Endothelial cell of umbilical vein (primary cell): ENCODE data around the gene GEMIN7. TPM values are rescaled to one million over a fixed set of nuclear protein-coding genes. Genes with fewer than 3 reads are reported as not detected.

Experiments
- BruUV-seq: library from RNA; stranded (reverse); fragments of 400-500 nt; replicated peaks from 2 replicates; lab custom pipeline; 2021; lab: Mats Ljungman, UMichigan
- CTCF ChIA-PET: fragments of 300-600, 350-600 bp; sonication (Branson Sonifier 250); formaldehyde crosslinking; loops from one replicate; lab custom pipeline; 2021; ENCODE audit warnings: antibody characterized with exemption, inconsistent platforms; lab: Charles Lee
- POLR2A ChIA-PET: fragments of 300-600, 350-600 bp; sonication (Branson Sonifier 250); formaldehyde crosslinking; loops from one replicate; lab custom pipeline; 2021; ENCODE audit warnings: antibody characterized with exemption, inconsistent platforms; lab: Charles Lee
- DNase-seq: peaks from one replicate; pipeline ENCODE4 v3.0.0-alpha.2; 2011; ENCODE audit warnings: low read depth, low spot score
- FAIRE-seq: peaks from 2 replicates; lab custom pipeline; 2011; peaks lifted over from hg19 to GRCh38; lab: Jason Lieb, UNC
- H2AFZ ChIP-seq: 2 replicates; pipeline ENCODE4 v1.6.0; 2012; ENCODE audit warnings: low read depth, low read length, control low read depth, inconsistent platforms
- H3K27ac ChIP-seq: 2 replicates; pipeline ENCODE4 v1.5.1; 2011; ENCODE audit warnings: low read depth, mild to moderate bottlenecking, control low read depth, low read length, moderate library complexity; ENCODE audit not compliant: insufficient read depth
- H3K27me3 ChIP-seq, 2 experiments: 2 replicates each; pipeline versions ENCODE4 v1.6.0 to v1.6.1; 2011; ENCODE audit warnings: low read length in 2 of 2, mixed read lengths in 1 of 2; ENCODE audit not compliant: control insufficient read depth in 2 of 2, insufficient read depth in 2 of 2
- H3K36me3 ChIP-seq, 2 experiments: 2 replicates in 1 of 2; 3 replicates in 1 of 2; pipeline ENCODE4 v1.5.1; 2011; ENCODE audit warnings: low read length in 2 of 2, mild to moderate bottlenecking in 1 of 2, moderate library complexity in 1 of 2; ENCODE audit not compliant: control insufficient read depth in 2 of 2, insufficient read depth in 2 of 2; ENCODE audit errors: extremely low read depth in 1 of 2
- H3K4me1 ChIP-seq: 3 replicates; pipeline ENCODE4 v1.5.1; 2011; ENCODE audit warnings: mild to moderate bottlenecking, low read length; ENCODE audit not compliant: control insufficient read depth, insufficient read depth; ENCODE audit errors: extremely low read depth
- H3K4me2 ChIP-seq: 2 replicates; pipeline ENCODE4 v1.6.1; 2011; ENCODE audit warnings: low read length, control low read depth, mixed read lengths; ENCODE audit not compliant: insufficient read depth
- H3K4me3 ChIP-seq, 3 experiments: fragments of 200-600 bp in 1 of 3; sonication (generic), shearing (Covaris generic) in 1 of 3; replicated peaks in 1 of 3; 2 replicates each; pipeline ENCODE4 v1.5.1; 2011 to 2016; ENCODE audit warnings: control low read depth in 3 of 3, low read length in 3 of 3, mild to moderate bottlenecking in 2 of 3, inconsistent platforms in 1 of 3, low read depth in 1 of 3, moderate library complexity in 1 of 3; ENCODE audit not compliant: insufficient read depth in 1 of 3
- H3K79me2 ChIP-seq: 2 replicates; pipeline ENCODE4 v1.6.0; 2012; ENCODE audit warnings: low read length, inconsistent platforms; ENCODE audit not compliant: control insufficient read depth, insufficient read depth
- H3K9ac ChIP-seq: replicated peaks from 2 replicates; pipeline ENCODE3; 2011; ENCODE audit warnings: low read length, control low read depth; ENCODE audit not compliant: insufficient read depth; ENCODE audit errors: extremely low read depth
- H3K9me1 ChIP-seq: replicated peaks from 3 replicates; pipeline ENCODE4 v1.6.0; 2011; ENCODE audit warnings: mild to moderate bottlenecking, low read length; ENCODE audit not compliant: control insufficient read depth, insufficient read depth; ENCODE audit errors: extremely low read depth
- H3K9me3 ChIP-seq: replicated peaks from 2 replicates; pipeline ENCODE4 v1.5.1; 2012; ENCODE audit warnings: low read length, inconsistent platforms; ENCODE audit not compliant: control insufficient read depth, insufficient read depth
- H4K20me1 ChIP-seq: replicated peaks from 2 replicates; pipeline ENCODE3; 2011; ENCODE audit warnings: mild to moderate bottlenecking, low read length; ENCODE audit not compliant: control insufficient read depth, insufficient read depth; ENCODE audit errors: extremely low read depth
- CTCF ChIP-seq, 2 donors: IDR thresholded peaks; 1 replicate in 1 of 2; 2 replicates in 1 of 2; pipeline ENCODE4 v1.5.1; 2011; ENCODE audit warnings: low read length in 2 of 2, mild to moderate bottlenecking in 2 of 2, moderate library complexity in 2 of 2, control low read depth in 1 of 2, inconsistent platforms in 1 of 2, low read depth in 1 of 2; ENCODE audit not compliant: insufficient read depth in 1 of 2; ENCODE audit errors: extremely low read depth in 1 of 2
- EZH2 ChIP-seq: IDR thresholded peaks from 2 replicates; pipeline ENCODE4 v1.6.1; 2012; ENCODE audit warnings: borderline replicate concordance, low read depth, mild to moderate bottlenecking, moderate library complexity, low read length, inconsistent platforms; ENCODE audit not compliant: severe bottlenecking
- FOS ChIP-seq: IDR thresholded peaks from 2 replicates; pipeline ENCODE4 v1.6.1; 2011; ENCODE audit warnings: mild to moderate bottlenecking, low read length, moderate library complexity, borderline replicate concordance; ENCODE audit not compliant: insufficient read depth
- GATA2 ChIP-seq: IDR thresholded peaks from 2 replicates; pipeline ENCODE4 v1.7.0; 2011; ENCODE audit warnings: low read depth, mild to moderate bottlenecking, moderate library complexity, mixed read lengths, low read length; ENCODE audit not compliant: insufficient read length, insufficient read depth
- JUN ChIP-seq: IDR thresholded peaks from 2 replicates; pipeline ENCODE4 v1.6.1; 2011; ENCODE audit warnings: borderline replicate concordance, low read depth; ENCODE audit not compliant: insufficient read length, insufficient read depth
- MAX ChIP-seq: IDR thresholded peaks from 2 replicates; pipeline ENCODE4 v1.6.1; 2011; ENCODE audit not compliant: insufficient read depth, insufficient read length
- MYC ChIP-seq: IDR thresholded peaks from one replicate; pipeline ENCODE4 v1.6.1; 2011; ENCODE audit warnings: mild to moderate bottlenecking, low read depth, low read length
- POLR2A ChIP-seq: IDR thresholded peaks from 2 replicates; pipeline ENCODE4 v1.6.1; 2012; ENCODE audit warnings: low read depth, mild to moderate bottlenecking, control low read depth, low read length
- POLR2AphosphoS5 ChIP-seq: IDR thresholded peaks from 2 replicates; pipeline ENCODE4 v1.6.1; 2012; ENCODE audit warnings: low read depth, mild to moderate bottlenecking, control low read depth, low read length, moderate library complexity; ENCODE audit not compliant: insufficient read depth
- dilution Hi-C: fragments of 300-500 bp; cut with MboI; formaldehyde crosslinking; loops from one replicate; pipeline ENCODE4 v1.15.0; 2019; ENCODE audit warnings: low sequenced_read_pairs; ENCODE audit not compliant: extremely low pct_ligation_motif_present
- intact Hi-C: fragments of 100-400 bp; cut with micrococcal nuclease; formaldehyde crosslinking; loops from one replicate; pipeline ENCODE4 v1.10.0; 2022
- polyA plus RNA-seq, 4 experiments: library from polyadenylated mRNA; depleted of rRNA in 3 of 4; stranded (reverse) in 3 of 4; unstranded in 1 of 4; fragments of >200 nt; gene quantifications; 2 replicates each; pipeline versions ENCODE4 v1.2.1 to v1.2.3, GENCODE V29; 2011 to 2012; ENCODE audit warnings: missing spikeins in 1 of 4
- total RNA-seq: library from RNA; stranded (reverse); gene quantifications from 2 replicates; pipeline ENCODE4 v1.2.3, GENCODE V29; 2021

The GEMIN7 gene
- total and polyA plus RNA-seq, 2 donors (not counting 3 experiments of a cell fraction or from before 2014, with no cell fraction given): 34.2 to 53.7 TPM

GRCh38 chr19:45138303-45138751 lies 59.3 kb downstream of the GEMIN7 start:
- FAIRE-seq (no peak), DNase-seq (no peak)
- TF ChIP-seq POLR2A (no peak), MAX (no peak), GATA2 (no peak), EZH2 (no peak), FOS (no peak), JUN (no peak), POLR2AphosphoS5 (no peak), CTCF (IDR thresholded peaks at IDR 0.05; ENCODE audit: extremely low read depth in 1 of 2, insufficient read depth in 1 of 2, low read depth in 1 of 2, low read length in 2 of 2) (no peak), MYC (no peak)
- H3K9me1 ChIP-seq: no peaks in the 10 kb centered on the region
- no TSS peak for BruUV-seq
- CTCF ChIA-PET: interaction anchor here (0.7 to 2.1 kb wide), 3 partner anchors 11 to 14 kb away, joined by 4 to 5 read pairs (median 4); no protein-coding TSS in a partner anchor
- H3K9ac ChIP-seq: no peak overlapping the region
- no peak overlapping the region for H3K4me3 ChIP-seq
- H3K27me3 ChIP-seq: no peaks in the 10 kb centered on the region
- intact Hi-C loops (no loop called here), dilution Hi-C loops (no loop called here)
- no peak overlapping the region for H3K27ac ChIP-seq
- POLR2A ChIA-PET: no interaction called here
- H3K79me2 ChIP-seq: peaks cover 2% of the 10 kb centered on the region
- no peak overlapping the region for H2AFZ ChIP-seq
- no peaks in the 10 kb centered on the region for H3K4me1 ChIP-seq
- H3K36me3 ChIP-seq: peaks cover 2 to 13% of the 10 kb centered on the region in 2 experiments
- no peaks in the 10 kb centered on the region for H3K9me3 ChIP-seq
- no peak overlapping the region for H3K4me2 ChIP-seq
- H4K20me1 ChIP-seq: no peaks in the 10 kb centered on the region
